Ishikawa (cell line): ENCODE measurements around the gene FBXO24.

Experiments
- CEBPB ChIP-seq: IDR thresholded peaks from 2 replicates; pipeline ENCODE4 v1.6.1; 2012
- EGR1 ChIP-seq: IDR thresholded peaks from 2 replicates; pipeline ENCODE4 v1.6.1; 2012
- EP300 ChIP-seq: IDR thresholded peaks from 2 replicates; pipeline ENCODE4 v1.6.1; 2012; ENCODE audit warnings: borderline replicate concordance
- FOXM1 ChIP-seq: IDR thresholded peaks from 2 replicates; pipeline ENCODE4 v1.6.1; 2012; ENCODE audit warnings: low read depth, borderline replicate concordance
- MAX ChIP-seq: IDR thresholded peaks from 2 replicates; pipeline ENCODE4 v1.6.1; 2012
- NFIC ChIP-seq: IDR thresholded peaks from 2 replicates; pipeline ENCODE4 v1.6.1; 2012
- RAD21 ChIP-seq: IDR thresholded peaks from 2 replicates; pipeline ENCODE4 v1.6.1; 2012; ENCODE audit warnings: low read depth
- REST ChIP-seq: IDR thresholded peaks from 2 replicates; pipeline ENCODE4 v1.6.1; 2012; ENCODE audit warnings: low read depth, mild to moderate bottlenecking
- TCF12 ChIP-seq: IDR thresholded peaks from 2 replicates; pipeline ENCODE4 v1.6.1; 2012; ENCODE audit warnings: low read depth
- USF1 ChIP-seq: IDR thresholded peaks from 2 replicates; pipeline ENCODE4 v1.6.1; 2012

FBXO24 gene

GRCh38 chr7:100649826-100650565 is 63.9 kb downstream of the FBXO24 start:
- TF ChIP-seq NFIC (no peak), FOXM1 (no peak), EGR1 (no peak), MAX (no peak), EP300 (no peak), USF1 (no peak), CEBPB (no peak), REST (no peak), RAD21 (no peak), TCF12 (no peak)
